Neural cell (in vitro differentiated cells): ENCODE measurements around the gene SFMBT2. TPM values are rescaled to one million over a fixed set of nuclear protein-coding genes. Genes with fewer than 3 reads are reported as not detected.

Experiments
- H2AFZ ChIP-seq: fragments of 200-600, 300-800 bp; sonication (generic), shearing (Covaris generic); 2 replicates; pipeline ENCODE4 v1.6.0; 2014; ENCODE audit warnings: low read depth, mild to moderate bottlenecking, antibody characterized with exemption, low read length, moderate library complexity
- H3F3A ChIP-seq: fragments of 200-600 bp; shearing (Covaris generic); 2 replicates; pipeline ENCODE4 v1.6.1; 2016; ENCODE audit warnings: mild to moderate bottlenecking, moderate library complexity, mixed read lengths, antibody characterized with exemption, low read length; ENCODE audit not compliant: insufficient read depth, poor library complexity, severe bottlenecking
- H3K27ac ChIP-seq: fragments of 200-600, 300-800 bp; sonication (generic), shearing (Covaris generic); 2 replicates; pipeline ENCODE4 v1.5.1; 2014; ENCODE audit warnings: mild to moderate bottlenecking, low read length, moderate library complexity
- H3K27me3 ChIP-seq: fragments of 300-800, 200-600 bp; sonication (generic), shearing (Covaris generic); 2 replicates; pipeline ENCODE4 v1.6.0; 2014; ENCODE audit warnings: mild to moderate bottlenecking, low read depth, low read length, moderate library complexity; ENCODE audit not compliant: insufficient read depth
- H3K36me3 ChIP-seq: fragments of 300-800, 200-600 bp; sonication (generic), shearing (Covaris generic); 2 replicates; pipeline ENCODE4 v1.5.1; 2014; ENCODE audit warnings: mild to moderate bottlenecking, antibody characterized with exemption, low read length, moderate library complexity; ENCODE audit not compliant: insufficient read depth
- H3K4me2 ChIP-seq: fragments of 300-800, 200-600 bp; sonication (generic), shearing (Covaris generic); 2 replicates; pipeline ENCODE4 v1.6.0; 2014; ENCODE audit warnings: mild to moderate bottlenecking, low read length
- H3K4me3 ChIP-seq: fragments of 300-800, 200-600 bp; sonication (generic), shearing (Covaris generic); 2 replicates; pipeline ENCODE4 v1.5.1; 2014; ENCODE audit warnings: mild to moderate bottlenecking, low read length, moderate library complexity
- H3K79me2 ChIP-seq: fragments of 200-600 bp; shearing (Covaris generic); replicated peaks from 2 replicates; pipeline ENCODE4 v1.6.0; 2014; ENCODE audit warnings: mild to moderate bottlenecking, low read length, moderate library complexity; ENCODE audit not compliant: insufficient read depth
- H3K9ac ChIP-seq: fragments of 300-800, 200-600 bp; sonication (generic), shearing (Covaris generic); 2 replicates; pipeline ENCODE4 v1.6.1; 2016; ENCODE audit warnings: mild to moderate bottlenecking, low read length, mixed read lengths
- H3K9me2 ChIP-seq: fragments of 200-600 bp; shearing (Covaris generic); 2 replicates; pipeline ENCODE4 v1.6.1; 2016; ENCODE audit warnings: mild to moderate bottlenecking, low read length, mixed read lengths; ENCODE audit not compliant: insufficient read depth
- H3K9me3 ChIP-seq: fragments of 200-600, 300-800 bp; sonication (generic), shearing (Covaris generic); 2 replicates; pipeline ENCODE4 v1.6.1; 2016; ENCODE audit warnings: mild to moderate bottlenecking, mixed run types, low read length, moderate library complexity, mixed read lengths
- H4K20me1 ChIP-seq: fragments of 200-600 bp; shearing (Covaris generic); 2 replicates; pipeline ENCODE4 v1.6.1; 2016; ENCODE audit warnings: mild to moderate bottlenecking, mixed run types; ENCODE audit not compliant: insufficient read depth
- EP300 ChIP-seq: fragments of 450-650 bp; conservative IDR thresholded peaks from 2 replicates; pipeline ENCODE4 v1.6.1; 2014; ENCODE audit warnings: antibody characterized with exemption, mild to moderate bottlenecking, moderate library complexity; ENCODE audit not compliant: poor library complexity, severe bottlenecking
- EZH2 ChIP-seq: fragments of 200-600, 300-800 bp; shearing (Covaris generic), sonication (generic); IDR thresholded peaks from 2 replicates; pipeline ENCODE4 v1.6.1; 2014; ENCODE audit warnings: antibody characterized with exemption, low read length, borderline replicate concordance, mild to moderate bottlenecking; ENCODE audit not compliant: insufficient read depth, poor library complexity, severe bottlenecking
- MXI1 ChIP-seq: fragments of 450-650 bp; conservative IDR thresholded peaks from 2 replicates; pipeline ENCODE4 v1.6.1; 2014; ENCODE audit warnings: antibody characterized with exemption, mild to moderate bottlenecking; ENCODE audit not compliant: poor library complexity, severe bottlenecking
- POLR2AphosphoS5 ChIP-seq: IDR thresholded peaks from 2 replicates; pipeline ENCODE4 v1.6.1; 2012
- RAD21 ChIP-seq: fragments of 450-650 bp; conservative IDR thresholded peaks from 2 replicates; pipeline ENCODE4 v1.6.1; 2014; ENCODE audit warnings: antibody characterized with exemption, mild to moderate bottlenecking, moderate library complexity
- SMC3 ChIP-seq: fragments of 450-650 bp; conservative IDR thresholded peaks from 2 replicates; pipeline ENCODE4 v1.6.1; 2014; ENCODE audit warnings: antibody characterized with exemption, mild to moderate bottlenecking, moderate library complexity; ENCODE audit not compliant: poor library complexity
- TAF1 ChIP-seq: IDR thresholded peaks from 2 replicates; pipeline ENCODE4 v1.6.1; 2012; ENCODE audit warnings: low read depth
- polyA plus RNA-seq: library from polyadenylated mRNA; depleted of rRNA; stranded (reverse); fragments of >200 nt; gene quantifications from 2 replicates; pipeline ENCODE4 v1.2.3, GENCODE V29; 2014
- TF ChIP-seq, protein P1 (sequence below): fragments of 450-650 bp; IDR thresholded peaks from 2 replicates; pipeline ENCODE4 v1.5.1; 2014; ENCODE audit warnings: antibody characterized with exemption, mild to moderate bottlenecking, moderate library complexity; ENCODE audit not compliant: poor library complexity, severe bottlenecking
- TF ChIP-seq, protein P2 (sequence below): IDR thresholded peaks from 2 replicates; pipeline ENCODE4 v1.6.1; 2012; ENCODE audit warnings: borderline replicate concordance

Gene SFMBT2
- polyA plus RNA-seq, 1 donor from 2014 or later = 1.3 TPM

DNA sequence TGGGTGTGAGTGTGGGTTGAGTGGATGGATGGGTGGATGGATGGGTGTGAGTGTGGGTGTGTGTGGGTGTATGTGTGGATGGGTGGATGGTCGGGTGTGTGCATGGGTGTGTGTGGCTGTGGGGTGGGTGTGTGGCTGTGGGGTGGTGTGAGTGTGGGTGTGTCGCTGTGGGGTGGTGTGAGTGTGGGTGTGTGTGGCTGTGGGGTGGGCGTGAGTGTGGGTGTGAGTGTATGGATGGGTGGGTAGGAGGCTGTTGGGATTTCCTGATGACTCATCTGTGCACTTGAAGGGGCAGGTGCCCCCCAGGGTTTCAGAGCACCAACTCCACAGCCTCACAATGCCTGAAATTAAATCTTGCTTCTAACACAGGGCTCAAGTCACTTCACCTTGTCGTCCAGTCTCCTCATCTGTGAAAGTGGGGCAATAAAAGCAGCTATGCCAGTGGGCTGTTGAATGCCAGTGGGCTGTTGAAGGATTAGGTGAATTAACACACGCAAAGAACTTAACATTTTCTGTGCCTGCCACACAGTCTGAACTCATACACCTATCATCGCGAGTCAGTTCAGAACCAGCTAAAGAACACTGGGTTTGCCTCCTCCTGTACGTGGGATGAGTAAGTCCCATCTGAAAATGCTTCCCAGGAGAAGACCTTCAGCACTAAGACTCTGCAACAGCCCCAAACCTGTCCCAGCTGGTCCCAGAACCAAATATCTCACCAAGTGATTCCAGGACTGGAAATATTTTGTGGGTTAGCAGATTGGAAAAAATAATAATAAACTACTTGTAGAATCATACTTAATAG lies 32.0 kb downstream of the SFMBT2 start:
- Histone ChIP-seq H3F3A (no peaks in the 10 kb centered on the region), H3K9ac (no peak overlapping the region), H4K20me1 (no peaks in the 10 kb centered on the region), H3K4me2 (no peak overlapping the region), H3K27ac (no peak overlapping the region), H3K79me2 (no peaks in the 10 kb centered on the region), H3K27me3 (no peaks in the 10 kb centered on the region), H2AFZ (no peak overlapping the region), H3K36me3 (no peaks in the 10 kb centered on the region), H3K4me3 (no peak overlapping the region), H3K9me2 (no peaks in the 10 kb centered on the region), H3K9me3 (no peaks in the 10 kb centered on the region)
- no peak for TF ChIP-seq EZH2
- TF ChIP-seq RAD21 = no peak
- TF ChIP-seq, protein P1, sequence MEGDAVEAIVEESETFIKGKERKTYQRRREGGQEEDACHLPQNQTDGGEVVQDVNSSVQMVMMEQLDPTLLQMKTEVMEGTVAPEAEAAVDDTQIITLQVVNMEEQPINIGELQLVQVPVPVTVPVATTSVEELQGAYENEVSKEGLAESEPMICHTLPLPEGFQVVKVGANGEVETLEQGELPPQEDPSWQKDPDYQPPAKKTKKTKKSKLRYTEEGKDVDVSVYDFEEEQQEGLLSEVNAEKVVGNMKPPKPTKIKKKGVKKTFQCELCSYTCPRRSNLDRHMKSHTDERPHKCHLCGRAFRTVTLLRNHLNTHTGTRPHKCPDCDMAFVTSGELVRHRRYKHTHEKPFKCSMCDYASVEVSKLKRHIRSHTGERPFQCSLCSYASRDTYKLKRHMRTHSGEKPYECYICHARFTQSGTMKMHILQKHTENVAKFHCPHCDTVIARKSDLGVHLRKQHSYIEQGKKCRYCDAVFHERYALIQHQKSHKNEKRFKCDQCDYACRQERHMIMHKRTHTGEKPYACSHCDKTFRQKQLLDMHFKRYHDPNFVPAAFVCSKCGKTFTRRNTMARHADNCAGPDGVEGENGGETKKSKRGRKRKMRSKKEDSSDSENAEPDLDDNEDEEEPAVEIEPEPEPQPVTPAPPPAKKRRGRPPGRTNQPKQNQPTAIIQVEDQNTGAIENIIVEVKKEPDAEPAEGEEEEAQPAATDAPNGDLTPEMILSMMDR = no peak
- TF ChIP-seq, protein P2, sequence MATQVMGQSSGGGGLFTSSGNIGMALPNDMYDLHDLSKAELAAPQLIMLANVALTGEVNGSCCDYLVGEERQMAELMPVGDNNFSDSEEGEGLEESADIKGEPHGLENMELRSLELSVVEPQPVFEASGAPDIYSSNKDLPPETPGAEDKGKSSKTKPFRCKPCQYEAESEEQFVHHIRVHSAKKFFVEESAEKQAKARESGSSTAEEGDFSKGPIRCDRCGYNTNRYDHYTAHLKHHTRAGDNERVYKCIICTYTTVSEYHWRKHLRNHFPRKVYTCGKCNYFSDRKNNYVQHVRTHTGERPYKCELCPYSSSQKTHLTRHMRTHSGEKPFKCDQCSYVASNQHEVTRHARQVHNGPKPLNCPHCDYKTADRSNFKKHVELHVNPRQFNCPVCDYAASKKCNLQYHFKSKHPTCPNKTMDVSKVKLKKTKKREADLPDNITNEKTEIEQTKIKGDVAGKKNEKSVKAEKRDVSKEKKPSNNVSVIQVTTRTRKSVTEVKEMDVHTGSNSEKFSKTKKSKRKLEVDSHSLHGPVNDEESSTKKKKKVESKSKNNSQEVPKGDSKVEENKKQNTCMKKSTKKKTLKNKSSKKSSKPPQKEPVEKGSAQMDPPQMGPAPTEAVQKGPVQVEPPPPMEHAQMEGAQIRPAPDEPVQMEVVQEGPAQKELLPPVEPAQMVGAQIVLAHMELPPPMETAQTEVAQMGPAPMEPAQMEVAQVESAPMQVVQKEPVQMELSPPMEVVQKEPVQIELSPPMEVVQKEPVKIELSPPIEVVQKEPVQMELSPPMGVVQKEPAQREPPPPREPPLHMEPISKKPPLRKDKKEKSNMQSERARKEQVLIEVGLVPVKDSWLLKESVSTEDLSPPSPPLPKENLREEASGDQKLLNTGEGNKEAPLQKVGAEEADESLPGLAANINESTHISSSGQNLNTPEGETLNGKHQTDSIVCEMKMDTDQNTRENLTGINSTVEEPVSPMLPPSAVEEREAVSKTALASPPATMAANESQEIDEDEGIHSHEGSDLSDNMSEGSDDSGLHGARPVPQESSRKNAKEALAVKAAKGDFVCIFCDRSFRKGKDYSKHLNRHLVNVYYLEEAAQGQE = no peak
- TF ChIP-seq POLR2AphosphoS5 = no peak
- TF ChIP-seq TAF1 = no peak
- no peak for TF ChIP-seq EP300
- TF ChIP-seq MXI1 = no peak
- TF ChIP-seq SMC3 = no peak

GRCh38 chr10:7377614-7378248 lies 33.1 kb downstream of the SFMBT2 start:
- Histone ChIP-seq H3K27me3 (no peaks in the 10 kb centered on the region), H3K27ac (no peak overlapping the region), H4K20me1 (no peaks in the 10 kb centered on the region), H3K9me2 (no peaks in the 10 kb centered on the region), H3K79me2 (no peaks in the 10 kb centered on the region), H3F3A (no peaks in the 10 kb centered on the region), H3K4me2 (no peak overlapping the region), H3K4me3 (no peak overlapping the region), H2AFZ (no peak overlapping the region), H3K36me3 (no peaks in the 10 kb centered on the region), H3K9me3 (no peaks in the 10 kb centered on the region), H3K9ac (no peak overlapping the region)
- TF ChIP-seq POLR2AphosphoS5 (no peak), EZH2 (no peak), EP300 (no peak), RAD21 (no peak), TAF1 (no peak), SMC3 (no peak), MXI1 (no peak)
- TF ChIP-seq, protein P1 = no peak
- TF ChIP-seq, protein P2 = no peak
